ENCODE data around the gene EPB41L2. TPM values are rescaled to one million over a fixed set of nuclear protein-coding genes. Genes with fewer than 3 reads are reported as not detected.

EPB41L2 gene
- total RNA-seq, 1 donor from 2014 or later: 124 TPM

DNA sequence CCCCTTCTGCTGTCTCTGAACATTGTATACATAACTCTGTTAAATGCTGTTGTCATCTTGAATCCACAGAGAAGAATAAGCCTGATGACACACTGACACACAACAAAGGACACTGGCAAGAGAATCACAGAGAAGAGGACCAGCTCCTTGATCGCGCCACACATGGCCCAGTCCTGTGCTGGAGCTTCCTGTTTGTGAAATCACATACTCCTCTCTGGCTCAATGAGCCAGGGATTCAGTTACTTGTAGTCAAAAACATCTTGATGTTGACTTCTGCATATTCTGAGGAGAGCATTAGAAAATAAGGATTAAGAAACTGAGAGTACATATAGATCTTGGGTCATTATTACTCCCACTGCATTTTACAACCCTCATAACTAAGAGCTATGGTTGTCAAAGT is 100.1 kb downstream of the EPB41L2 start:
- Histone ChIP-seq H3K4me1 (peaks cover 52% of the 10 kb centered on the region), H3K4me3 (no peak overlapping the region), H3K9me3 (no peaks in the 10 kb centered on the region), H3K27me3 (ENCODE audit: low read depth) (no peaks in the 10 kb centered on the region), H3K36me3 (no peaks in the 10 kb centered on the region), H3K27ac (no peak overlapping the region)
- DNase-seq: no peak
- ATAC-seq: no peak
- TF ChIP-seq, protein P1, sequence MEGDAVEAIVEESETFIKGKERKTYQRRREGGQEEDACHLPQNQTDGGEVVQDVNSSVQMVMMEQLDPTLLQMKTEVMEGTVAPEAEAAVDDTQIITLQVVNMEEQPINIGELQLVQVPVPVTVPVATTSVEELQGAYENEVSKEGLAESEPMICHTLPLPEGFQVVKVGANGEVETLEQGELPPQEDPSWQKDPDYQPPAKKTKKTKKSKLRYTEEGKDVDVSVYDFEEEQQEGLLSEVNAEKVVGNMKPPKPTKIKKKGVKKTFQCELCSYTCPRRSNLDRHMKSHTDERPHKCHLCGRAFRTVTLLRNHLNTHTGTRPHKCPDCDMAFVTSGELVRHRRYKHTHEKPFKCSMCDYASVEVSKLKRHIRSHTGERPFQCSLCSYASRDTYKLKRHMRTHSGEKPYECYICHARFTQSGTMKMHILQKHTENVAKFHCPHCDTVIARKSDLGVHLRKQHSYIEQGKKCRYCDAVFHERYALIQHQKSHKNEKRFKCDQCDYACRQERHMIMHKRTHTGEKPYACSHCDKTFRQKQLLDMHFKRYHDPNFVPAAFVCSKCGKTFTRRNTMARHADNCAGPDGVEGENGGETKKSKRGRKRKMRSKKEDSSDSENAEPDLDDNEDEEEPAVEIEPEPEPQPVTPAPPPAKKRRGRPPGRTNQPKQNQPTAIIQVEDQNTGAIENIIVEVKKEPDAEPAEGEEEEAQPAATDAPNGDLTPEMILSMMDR (IDR thresholded peaks at IDR 0.05): no peak
- intact Hi-C loops (cut with DNase I): no loop called here

GRCh38 chr6:130961148-130961547 is 101.9 kb downstream of the EPB41L2 start:
- H3K9me3 ChIP-seq: no peaks in the 10 kb centered on the region
- no peaks in the 10 kb centered on the region for H3K36me3 ChIP-seq
- TF ChIP-seq, protein P1 (IDR thresholded peaks at IDR 0.05): no peak
- H3K4me1 ChIP-seq: peaks cover 39% of the 10 kb centered on the region
- no peak overlapping the region for H3K27ac ChIP-seq
- H3K4me3 ChIP-seq: no peak overlapping the region
- H3K27me3 ChIP-seq (ENCODE audit: low read depth): no peaks in the 10 kb centered on the region
- no peak for DNase-seq
- no peak for ATAC-seq
- intact Hi-C loops (cut with DNase I): no loop called here

DNA sequence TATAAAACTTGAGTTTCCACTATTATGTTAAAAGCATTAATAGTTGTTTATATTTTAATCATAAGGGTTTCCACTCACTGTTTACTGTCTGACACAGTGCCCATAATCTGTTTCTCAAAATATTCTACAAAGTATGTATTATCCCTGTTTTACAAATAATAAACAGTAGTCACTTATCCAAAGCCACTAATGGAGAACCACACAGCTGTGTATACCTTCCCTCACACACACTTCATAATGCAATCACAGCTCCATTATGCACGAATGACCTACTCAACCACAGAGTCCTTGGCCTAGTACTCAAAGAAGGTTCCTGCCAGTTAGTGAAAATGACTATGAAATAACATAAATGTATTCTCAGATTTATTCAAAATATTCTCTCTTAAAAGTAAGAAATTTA is 103.1 kb downstream of the EPB41L2 start:
- intact Hi-C loops (cut with DNase I): no loop called here
- DNase-seq: no peak
- ATAC-seq: no peak

DNA sequence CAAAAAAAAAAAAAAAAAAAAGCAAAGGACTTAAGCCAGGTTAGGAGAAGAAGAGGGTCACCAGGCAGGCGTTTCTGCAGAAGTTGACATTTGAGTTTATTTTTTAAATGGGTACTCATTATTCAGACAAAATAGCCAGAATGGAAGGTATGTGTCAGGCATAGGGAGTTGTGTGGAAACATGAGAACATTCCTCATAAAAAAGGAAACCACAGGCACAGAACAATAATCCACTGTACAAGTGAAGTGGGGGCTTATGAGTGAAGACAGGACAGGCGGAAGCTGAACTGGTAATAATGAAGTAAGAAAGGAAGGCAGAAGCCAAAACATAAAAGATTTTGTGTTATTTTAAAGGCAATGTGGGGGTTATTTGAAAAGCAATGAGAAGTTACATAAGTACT is 104.6 kb downstream of the EPB41L2 start:
- Histone ChIP-seq H3K27ac (no peak overlapping the region), H3K9me3 (no peaks in the 10 kb centered on the region), H3K4me3 (no peak overlapping the region), H3K4me1 (peaks cover 13% of the 10 kb centered on the region), H3K36me3 (peaks cover 14% of the 10 kb centered on the region), H3K27me3 (ENCODE audit: low read depth) (no peaks in the 10 kb centered on the region)
- TF ChIP-seq, protein P1 (IDR thresholded peaks at IDR 0.05): no peak
- DNase-seq: no peak
- no peak for ATAC-seq
- intact Hi-C loops (cut with DNase I): no loop called here

More for the DNA sequence above, 103.1 kb downstream of the EPB41L2 start:
- TF ChIP-seq, protein P1 (IDR thresholded peaks at IDR 0.05): no peak
- H3K27ac ChIP-seq: no peak overlapping the region
- no peaks in the 10 kb centered on the region for H3K9me3 ChIP-seq
- no peaks in the 10 kb centered on the region for H3K27me3 ChIP-seq (ENCODE audit: low read depth)
- H3K4me3 ChIP-seq: no peak overlapping the region
- H3K4me1 ChIP-seq: peaks cover 28% of the 10 kb centered on the region
- peaks cover 1% of the 10 kb centered on the region for H3K36me3 ChIP-seq

DNA sequence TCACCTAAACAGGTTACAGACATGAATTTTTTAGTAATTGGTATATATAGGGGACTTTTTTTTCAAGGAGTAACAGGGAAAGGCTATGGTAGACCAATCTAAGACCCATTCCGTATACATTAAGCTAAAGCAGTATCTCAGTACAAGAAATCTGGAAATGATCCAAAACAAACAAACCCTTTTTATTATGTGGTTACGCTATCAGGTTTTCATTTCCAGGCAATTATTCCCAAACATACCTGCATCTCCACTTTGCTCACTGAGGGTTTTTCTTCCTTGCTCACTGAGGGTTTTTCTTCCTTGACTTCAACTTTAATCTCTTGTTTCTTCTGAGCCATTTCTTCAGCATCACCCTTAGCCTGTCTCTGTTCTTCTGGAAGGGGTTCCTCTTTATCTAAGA is 107.3 kb downstream of the EPB41L2 start:
- Histone ChIP-seq H3K27ac (no peak overlapping the region), H3K4me1 (no peaks in the 10 kb centered on the region), H3K9me3 (no peaks in the 10 kb centered on the region), H3K4me3 (no peak overlapping the region), H3K36me3 (peaks cover 15% of the 10 kb centered on the region), H3K27me3 (ENCODE audit: low read depth) (no peaks in the 10 kb centered on the region)
- intact Hi-C loops (cut with DNase I): no loop called here
- ATAC-seq: no peak
- TF ChIP-seq, protein P1 (IDR thresholded peaks at IDR 0.05): no peak
- DNase-seq: no peak

DNA sequence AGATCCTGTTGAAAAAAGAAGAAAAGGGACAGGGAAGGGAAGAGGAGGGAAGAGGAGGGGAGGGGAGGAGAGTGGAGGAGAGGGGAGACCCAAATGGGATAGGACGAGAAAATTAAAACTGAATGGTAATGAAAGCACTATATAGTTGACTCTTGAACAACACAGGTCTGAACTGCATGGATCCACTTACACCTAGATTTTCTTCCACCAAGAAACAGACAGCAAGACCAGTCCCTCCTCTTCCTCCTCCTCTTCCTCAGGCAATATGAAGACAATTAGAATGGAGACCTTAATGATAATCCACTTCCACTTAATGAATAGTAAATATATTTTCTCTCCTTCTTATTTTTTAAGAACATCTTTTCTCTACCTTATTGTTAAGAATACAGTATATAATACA is 113.5 kb downstream of the EPB41L2 start:
- TF ChIP-seq, protein P1 (IDR thresholded peaks at IDR 0.05): no peak
- DNase-seq: no peak
- H3K9me3 ChIP-seq: no peaks in the 10 kb centered on the region

More for the DNA sequence above, 113.5 kb downstream of the EPB41L2 start:
- Histone ChIP-seq H3K4me1 (peaks cover 7% of the 10 kb centered on the region), H3K27me3 (ENCODE audit: low read depth) (no peaks in the 10 kb centered on the region), H3K4me3 (no peak overlapping the region), H3K27ac (no peak overlapping the region), H3K36me3 (peaks cover 10% of the 10 kb centered on the region)
- intact Hi-C loops (cut with DNase I): no loop called here
- no peak for ATAC-seq
